HepG2 (cell line): ENCODE data around the gene ING5. TPM values are rescaled to one million over a fixed set of nuclear protein-coding genes. Genes with fewer than 3 reads are reported as not detected.

Experiments used
- AHR ChIP-seq: IDR thresholded peaks from 2 replicates; pipeline ENCODE4 v1.6.1; 2018; ENCODE audit warnings: missing genetic modification reagents, missing compliant biosample characterization
- CREM ChIP-seq, 2 experiments: sonication (generic) in 1 of 2; formaldehyde crosslinking in 1 of 2; IDR thresholded peaks; 2 replicates each; pipeline versions ENCODE4 v1.4.0 to v1.6.1; 2016 to 2020; ENCODE audit warnings: antibody characterized with exemption in 1 of 2, mild to moderate bottlenecking in 1 of 2, missing genetic modification reagents in 1 of 2
- EED ChIP-seq: sonication (generic); formaldehyde crosslinking; IDR thresholded peaks from 2 replicates; pipeline ENCODE4 v1.5.0; 2020; ENCODE audit warnings: mild to moderate bottlenecking, missing genetic modification reagents
- ETV6 ChIP-seq: sonication (generic); formaldehyde crosslinking; conservative IDR thresholded peaks from 2 replicates; pipeline ENCODE4 v1.4.0; 2020; ENCODE audit warnings: missing genetic modification reagents
- HDAC6 ChIP-seq: fragments of 200-600 bp; sonication (generic); IDR thresholded peaks from 2 replicates; pipeline ENCODE4 v1.7.0; 2017; ENCODE audit warnings: mild to moderate bottlenecking, antibody characterized with exemption, low read length, low read depth
- IKZF5 ChIP-seq: IDR thresholded peaks from 2 replicates; pipeline ENCODE4 v1.6.1; 2018; ENCODE audit warnings: missing genetic modification reagents, mild to moderate bottlenecking, missing compliant biosample characterization
- KAT7 ChIP-seq: IDR thresholded peaks from 2 replicates; pipeline ENCODE4 v1.6.1; 2018; ENCODE audit warnings: borderline replicate concordance, missing compliant biosample characterization
- KDM3A ChIP-seq: IDR thresholded peaks from 2 replicates; pipeline ENCODE4 v1.6.1; 2018; ENCODE audit warnings: low read depth, missing compliant biosample characterization
- MAFG ChIP-seq: sonication (generic); formaldehyde crosslinking; IDR thresholded peaks from 2 replicates; pipeline ENCODE4 v1.5.1; 2020; ENCODE audit warnings: mild to moderate bottlenecking, missing genetic modification reagents
- MED8 ChIP-seq: sonication (generic); formaldehyde crosslinking; IDR thresholded peaks from 2 replicates; pipeline ENCODE4 v1.8.1; 2023; ENCODE audit warnings: mild to moderate bottlenecking, missing genetic modification reagents; ENCODE audit not compliant: insufficient replicate concordance
- NFIC ChIP-seq: IDR thresholded peaks from 2 replicates; pipeline ENCODE4 v1.6.1; 2012; ENCODE audit warnings: mild to moderate bottlenecking, low read length, inconsistent platforms
- NR2F6 ChIP-seq, 2 experiments: IDR thresholded peaks; 2 replicates each; pipeline ENCODE4 v1.6.1; 2016; ENCODE audit warnings: antibody characterized with exemption in 1 of 2, mild to moderate bottlenecking in 1 of 2
- PHF8 ChIP-seq: sonication (generic); formaldehyde crosslinking; IDR thresholded peaks from 2 replicates; pipeline ENCODE4 v1.5.0; 2020; ENCODE audit warnings: missing genetic modification reagents
- RCOR2 ChIP-seq: IDR thresholded peaks from 2 replicates; pipeline ENCODE4 v1.6.1; 2016; ENCODE audit warnings: missing biosample characterization, missing genetic modification reagents
- SOX13 ChIP-seq, 3 experiments: fragments of 450-650 bp in 1 of 3; sonication (generic) in 1 of 3; formaldehyde crosslinking in 1 of 3; IDR thresholded peaks in 2 of 3; conservative IDR thresholded peaks in 1 of 3; 2 replicates each; pipeline versions ENCODE4 v1.5.0 to v1.6.1; 2016 to 2020; ENCODE audit warnings: antibody characterized with exemption in 1 of 3, mild to moderate bottlenecking in 1 of 3, missing compliant biosample characterization in 1 of 3, missing genetic modification reagents in 1 of 3, moderate library complexity in 1 of 3
- XRCC5 ChIP-seq: fragments of 200-400 bp; formaldehyde crosslinking; optimal IDR thresholded peaks from 2 replicates; pipeline ENCODE3; 2017; ENCODE audit warnings: mild to moderate bottlenecking, low read length
- ZBTB38 ChIP-seq: sonication (generic); formaldehyde crosslinking; IDR thresholded peaks from 2 replicates; pipeline ENCODE4 v1.5.1; 2020; ENCODE audit warnings: mild to moderate bottlenecking, missing genetic modification reagents
- ZBTB8A ChIP-seq: sonication (generic); formaldehyde crosslinking; IDR thresholded peaks from 2 replicates; pipeline ENCODE4 v1.4.0; 2020; ENCODE audit warnings: mild to moderate bottlenecking, low read depth, missing genetic modification reagents, borderline replicate concordance
- ZFP82 ChIP-seq: sonication (generic); formaldehyde crosslinking; IDR thresholded peaks from 2 replicates; pipeline ENCODE4 v1.5.1; 2020; ENCODE audit warnings: mild to moderate bottlenecking, missing genetic modification reagents, borderline replicate concordance
- ZMYM2 ChIP-seq: sonication (generic); formaldehyde crosslinking; IDR thresholded peaks from 2 replicates; pipeline ENCODE4 v1.8.0; 2022; ENCODE audit warnings: mild to moderate bottlenecking, missing genetic modification reagents
- ZNF383 ChIP-seq: sonication (generic); formaldehyde crosslinking; IDR thresholded peaks from 2 replicates; pipeline ENCODE4 v1.4.0; 2020; ENCODE audit warnings: missing genetic modification reagents, mild to moderate bottlenecking, borderline replicate concordance
- ZNF530 ChIP-seq: sonication (generic); formaldehyde crosslinking; IDR thresholded peaks from 2 replicates; pipeline ENCODE4 v1.5.0; 2020; ENCODE audit warnings: low read depth, mild to moderate bottlenecking, missing genetic modification reagents
- ZNF691 ChIP-seq: sonication (generic); formaldehyde crosslinking; IDR thresholded peaks from 2 replicates; pipeline ENCODE4 v1.4.0; 2020; ENCODE audit warnings: missing genetic modification reagents, low read depth, mild to moderate bottlenecking, borderline replicate concordance
- ZNF749 ChIP-seq: sonication (generic); formaldehyde crosslinking; IDR thresholded peaks from 2 replicates; pipeline ENCODE4 v1.8.0; 2022; ENCODE audit warnings: mild to moderate bottlenecking, missing genetic modification reagents, moderate library complexity, borderline replicate concordance
- ZNF788 ChIP-seq: sonication (generic); formaldehyde crosslinking; IDR thresholded peaks from 2 replicates; pipeline ENCODE4 v1.5.0; 2020; ENCODE audit warnings: mild to moderate bottlenecking, missing genetic modification reagents, borderline replicate concordance
- polyA plus RNA-seq, 8 experiments: library from polyadenylated mRNA; depleted of rRNA in 3 of 8; stranded (reverse) in 7 of 8; unstranded in 1 of 8; fragments of >200 nt; fragmentation: Illumina TruSeq in 4 of 8; extraction: Trizol in 4 of 8; gene quantifications; 2 replicates each; pipeline versions ENCODE4 v1.2.1 to v1.2.3, GENCODE V29; 2011 to 2016; ENCODE audit warnings: low read depth in 4 of 8, missing spikeins in 1 of 8, mixed read lengths in 1 of 8; ENCODE audit not compliant: insufficient read depth in 1 of 8
- total RNA-seq, 5 experiments: library from RNA; depleted of rRNA; stranded (reverse); fragments of >200 nt; fragmentation: Illumina TruSeq; extraction: Trizol; gene quantifications; 2 replicates each; pipeline ENCODE4 v1.2.3, GENCODE V29; 2016; ENCODE audit warnings: low read depth in 1 of 5
- TF ChIP-seq, protein P1 (sequence below): sonication (generic); formaldehyde crosslinking; IDR thresholded peaks from 2 replicates; pipeline ENCODE4 v1.9.0; 2021; ENCODE audit warnings: missing genetic modification reagents, borderline replicate concordance

Gene ING5
- total and polyA plus RNA-seq, 2 of the 13 experiments (the other 11 are each of a cell fraction or from before 2014, with no cell fraction given): 61.9 to 71.9 TPM

- TF ChIP-seq ZNF691 (CRISPR knock-in tag): peak; percentile 79; the same call in 1 of the 2 replicates
- TF ChIP-seq ZBTB38 (CRISPR knock-in tag): peak; percentile 100
- peak; percentile 60; the same call in 1 of the 2 replicates for TF ChIP-seq IKZF5 (CRISPR knock-in tag)
- no peak for TF ChIP-seq NR2F6 (IDR thresholded peaks at IDR 0.05)
- peak; percentile 40; the same call in 1 of the 2 replicates for TF ChIP-seq NR2F6 (CRISPR knock-in tag; IDR thresholded peaks at IDR 0.05)
- no peak for TF ChIP-seq HDAC6
- TF ChIP-seq AHR (CRISPR knock-in tag): no peak
- TF ChIP-seq SOX13 (IDR thresholded peaks at IDR 0.05): no peak
- TF ChIP-seq SOX13 (CRISPR knock-in tag; conservative IDR thresholded peaks at IDR 0.05 in 1 of 2, IDR thresholded peaks at IDR 0.05 in 1 of 2): no peak
- TF ChIP-seq RCOR2: 0 out of 2 replicates have a peak, but pooled peaks have one; percentile 32
- TF ChIP-seq ZFP82 (CRISPR knock-in tag): no peak
- TF ChIP-seq CREM (IDR thresholded peaks at IDR 0.05): no peak
- TF ChIP-seq CREM (CRISPR knock-in tag; IDR thresholded peaks at IDR 0.05): no peak
- peak; percentile 55; the same call in 1 of the 2 replicates for TF ChIP-seq KDM3A
- 0 out of 2 replicates have a peak, but pooled peaks have one; percentile 25 for TF ChIP-seq ZMYM2 (CRISPR knock-in tag)
- TF ChIP-seq MAFG (CRISPR knock-in tag): no peak
- no peak for TF ChIP-seq ZNF530 (CRISPR knock-in tag)
- TF ChIP-seq EED: 0 out of 2 replicates have a peak, but pooled peaks have one; percentile 49
- no peak for TF ChIP-seq NFIC
- TF ChIP-seq MED8 (CRISPR knock-in tag): no peak
- TF ChIP-seq ZNF749: no peak
- TF ChIP-seq ZNF383 (CRISPR knock-in tag): no peak
- no peak for TF ChIP-seq ETV6 (CRISPR knock-in tag)
- TF ChIP-seq XRCC5: peak; percentile 56
- TF ChIP-seq, protein P1, sequence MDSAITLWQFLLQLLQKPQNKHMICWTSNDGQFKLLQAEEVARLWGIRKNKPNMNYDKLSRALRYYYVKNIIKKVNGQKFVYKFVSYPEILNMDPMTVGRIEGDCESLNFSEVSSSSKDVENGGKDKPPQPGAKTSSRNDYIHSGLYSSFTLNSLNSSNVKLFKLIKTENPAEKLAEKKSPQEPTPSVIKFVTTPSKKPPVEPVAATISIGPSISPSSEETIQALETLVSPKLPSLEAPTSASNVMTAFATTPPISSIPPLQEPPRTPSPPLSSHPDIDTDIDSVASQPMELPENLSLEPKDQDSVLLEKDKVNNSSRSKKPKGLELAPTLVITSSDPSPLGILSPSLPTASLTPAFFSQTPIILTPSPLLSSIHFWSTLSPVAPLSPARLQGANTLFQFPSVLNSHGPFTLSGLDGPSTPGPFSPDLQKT (CRISPR knock-in tag): no peak
- 0 out of 2 replicates have a peak, but pooled peaks have one; percentile 39 for TF ChIP-seq KAT7 (CRISPR knock-in tag)
- TF ChIP-seq ZNF788 (CRISPR knock-in tag): peak; percentile 28; the same call in 1 of the 2 replicates
- TF ChIP-seq PHF8 (CRISPR knock-in tag): peak; percentile 31; the same call in 1 of the 2 replicates
- TF ChIP-seq ZBTB8A: no peak
Measured at GRCh38 chr2:241659150-241659739, 42.6 kb upstream of the ING5 start (continued).
